HepG2 (cell line): Measurements from ENCODE around the gene IGFN1. TPM values are rescaled to one million over a fixed set of nuclear protein-coding genes. Genes with fewer than 3 reads are reported as not detected.

Source experiments
- ADNP ChIP-seq: sonication (generic); formaldehyde crosslinking; IDR thresholded peaks from 2 replicates; pipeline ENCODE4 v1.4.0; 2020; ENCODE audit warnings: missing genetic modification reagents
- AHDC1 ChIP-seq: sonication (generic); formaldehyde crosslinking; IDR thresholded peaks from 2 replicates; pipeline ENCODE4 v1.5.1; 2020; ENCODE audit warnings: mild to moderate bottlenecking, missing genetic modification reagents, borderline replicate concordance
- ARID4A ChIP-seq: sonication (generic); formaldehyde crosslinking; IDR thresholded peaks from 2 replicates; pipeline ENCODE4 v1.5.0; 2020; ENCODE audit warnings: mild to moderate bottlenecking, missing genetic modification reagents, borderline replicate concordance
- ETS1 ChIP-seq: sonication (generic); formaldehyde crosslinking; IDR thresholded peaks from 2 replicates; pipeline ENCODE4 v1.4.0; 2020; ENCODE audit warnings: missing genetic modification reagents
- MLXIP ChIP-seq: sonication (generic); formaldehyde crosslinking; IDR thresholded peaks from 2 replicates; pipeline ENCODE4 v1.9.0; 2021; ENCODE audit warnings: missing genetic modification reagents, borderline replicate concordance
- PRMT3 ChIP-seq: sonication (generic); formaldehyde crosslinking; IDR thresholded peaks from 2 replicates; pipeline ENCODE4 v1.8.1; 2022; ENCODE audit warnings: low read depth, mild to moderate bottlenecking, moderate library complexity, missing genetic modification reagents, borderline replicate concordance
- ZFP36L2 ChIP-seq: sonication (generic); formaldehyde crosslinking; IDR thresholded peaks from 2 replicates; pipeline ENCODE4 v1.4.0; 2020; ENCODE audit warnings: missing genetic modification reagents
- ZNF10 ChIP-seq: sonication (generic); formaldehyde crosslinking; IDR thresholded peaks from 2 replicates; pipeline ENCODE4 v1.4.0; 2020; ENCODE audit warnings: mild to moderate bottlenecking, low read depth, missing genetic modification reagents, borderline replicate concordance
- ZNF296 ChIP-seq: sonication (generic); formaldehyde crosslinking; conservative IDR thresholded peaks from 2 replicates; pipeline ENCODE4 v1.5.0; 2020; ENCODE audit warnings: mild to moderate bottlenecking, missing genetic modification reagents
- ZNF75D ChIP-seq: sonication (generic); formaldehyde crosslinking; IDR thresholded peaks from 2 replicates; pipeline ENCODE4 v1.8.1; 2023; ENCODE audit warnings: missing genetic modification reagents, mild to moderate bottlenecking, borderline replicate concordance
- polyA plus RNA-seq, 8 experiments: library from polyadenylated mRNA; depleted of rRNA in 3 of 8; stranded (reverse) in 7 of 8; unstranded in 1 of 8; fragments of >200 nt; fragmentation: Illumina TruSeq in 4 of 8; extraction: Trizol in 4 of 8; gene quantifications; 2 replicates each; pipeline versions ENCODE4 v1.2.1 to v1.2.3, GENCODE V29; 2011 to 2016; ENCODE audit warnings: low read depth in 4 of 8, missing spikeins in 1 of 8, mixed read lengths in 1 of 8; ENCODE audit not compliant: insufficient read depth in 1 of 8
- total RNA-seq, 5 experiments: library from RNA; depleted of rRNA; stranded (reverse); fragments of >200 nt; fragmentation: Illumina TruSeq; extraction: Trizol; gene quantifications; 2 replicates each; pipeline ENCODE4 v1.2.3, GENCODE V29; 2016; ENCODE audit warnings: low read depth in 1 of 5

IGFN1 gene
- total and polyA plus RNA-seq, 2 of the 13 experiments (the other 11 are each of a cell fraction or from before 2014, with no cell fraction given) = 0.04 to 0.05 TPM

GRCh38 chr1:201141418-201141817 is 49.2 kb upstream of the IGFN1 start (continued):
- TF ChIP-seq AHDC1 (CRISPR knock-in tag) (no peak), ZNF75D (CRISPR knock-in tag) (no peak), ARID4A (CRISPR knock-in tag) (no peak), ZFP36L2 (CRISPR knock-in tag) (no peak), ETS1 (no peak), PRMT3 (CRISPR knock-in tag) (no peak), ADNP (no peak), ZNF10 (CRISPR knock-in tag) (no peak), ZNF296 (CRISPR knock-in tag) (no peak), MLXIP (no peak)
